Measurements from ENCODE around the gene WNT5B. TPM values are rescaled to one million over a fixed set of nuclear protein-coding genes. Genes with fewer than 3 reads are reported as not detected.

WNT5B gene
- polyA plus RNA-seq, 1 of the 3 experiments (the other 2 are of a cell fraction): 29.3 TPM

- H3K9ac ChIP-seq: no peak overlapping the region; the same call in 1 of the 2 replicates
- no peak overlapping the region for H2AFZ ChIP-seq (ENCODE audit: low read depth)
- no peaks in the 10 kb centered on the region for H3K27me3 ChIP-seq (ENCODE audit: insufficient read depth)
- ChIA-PET POLR2A (interaction anchor here (0.6 kb wide), 1 partner anchor 1241 kb away, joined by 3 read pairs; no protein-coding TSS in a partner anchor), CTCF (interaction anchor here (1.3 to 4.1 kb wide), 4 partner anchors 16 to 640 kb away, joined by 6 to 21 read pairs (median 11); partner anchors contain the start of genes RAD52 and WNT5B)
- peak overlapping the region; percentile 10 to 25; a peak in 1 of 4 replicates for H3K4me3 ChIP-seq (ENCODE audit: low read depth in 2 of 2, low read length in 1 of 2)
- peak overlapping the region in 1 of 2 experiments; percentile 38; a peak in 1 of 4 replicates for H3K27ac ChIP-seq (ENCODE audit: low read depth in 2 of 2, low read length in 1 of 2)
- peaks cover 46% of the 10 kb centered on the region for H4K20me1 ChIP-seq (ENCODE audit: insufficient read depth)
- no peaks in the 10 kb centered on the region for H3K9me3 ChIP-seq
- WGBS (ENCODE audit: low lambda C conversion rate): 83% methylated on average over 12 of the region's 12 CpGs
- peaks cover 92% of the 10 kb centered on the region for H3K79me2 ChIP-seq (ENCODE audit: insufficient read depth)
- peaks cover 24% of the 10 kb centered on the region for H3F3A ChIP-seq (replicated peaks; ENCODE audit: insufficient read depth)
- TF ChIP-seq EP300 (IDR thresholded peaks at IDR 0.05; ENCODE audit: borderline replicate concordance in 1 of 2, low read depth in 1 of 2, low read length in 1 of 2) (no peak), MAX (IDR thresholded peaks at IDR 0.05; ENCODE audit: low read depth) (no peak), PBX3 (IDR thresholded peaks at IDR 0.05) (peak; percentile 26; the same call in 1 of the 2 replicates), YY1 (IDR thresholded peaks at IDR 0.05; ENCODE audit: low read depth) (no peak), NFIC (IDR thresholded peaks at IDR 0.05; ENCODE audit: borderline replicate concordance) (no peak)
- H3K9me2 ChIP-seq: no peaks in the 10 kb centered on the region
- H3K4me2 ChIP-seq: peak overlapping the region; percentile 99
- peaks cover 10 to 14% of the 10 kb centered on the region in 2 experiments for H3K36me3 ChIP-seq (replicated peaks in 1 of 2; ENCODE audit: control insufficient read depth in 1 of 2, insufficient read depth in 2 of 2, low read length in 1 of 2)
- H3K4me1 ChIP-seq (ENCODE audit: control insufficient read depth in 1 of 2, insufficient read depth in 2 of 2, low read depth in 1 of 2, low read length in 1 of 2): peaks cover 31 to 32% of the 10 kb centered on the region in 2 experiments; a peak in 3 of 4 replicates
- DNase-seq: no peak
Observed at GRCh38 chr12:1590221-1590979, 38.6 kb upstream of the WNT5B start.

GRCh38 chr12:1591034-1591433 is 38.0 kb upstream of the WNT5B start:
- H3K9me2 ChIP-seq: no peaks in the 10 kb centered on the region
- peak overlapping the region in 1 of 2 experiments; percentile 38; a peak in 2 of 4 replicates for H3K27ac ChIP-seq (ENCODE audit: low read depth in 2 of 2, low read length in 1 of 2)
- ChIA-PET CTCF (interaction anchor here (0.6 to 4.2 kb wide), 6 partner anchors 8 to 1628 kb away, joined by 3 to 38 read pairs (median 11); partner anchors contain the start of genes RAD52 and WNT5B), POLR2A (interaction anchor here (3.1 kb wide), 1 partner anchor 39 kb away, joined by 11 read pairs; the partner anchor contains the start of gene WNT5B)
- peaks cover 24% of the 10 kb centered on the region for H3F3A ChIP-seq (replicated peaks; ENCODE audit: insufficient read depth)
- peak overlapping the region; percentile 25 to 80; a peak in 2 of 4 replicates for H3K4me3 ChIP-seq (ENCODE audit: low read depth in 2 of 2, low read length in 1 of 2)
- peaks cover 92% of the 10 kb centered on the region for H3K79me2 ChIP-seq (ENCODE audit: insufficient read depth)
- H3K36me3 ChIP-seq (replicated peaks in 1 of 2; ENCODE audit: control insufficient read depth in 1 of 2, insufficient read depth in 2 of 2, low read length in 1 of 2): peaks cover 10 to 14% of the 10 kb centered on the region in 2 experiments
- peaks cover 42% of the 10 kb centered on the region for H4K20me1 ChIP-seq (ENCODE audit: insufficient read depth)
- no peaks in the 10 kb centered on the region for H3K27me3 ChIP-seq (ENCODE audit: insufficient read depth)
- no peak overlapping the region for H2AFZ ChIP-seq (ENCODE audit: low read depth)
- TF ChIP-seq RCOR1 (IDR thresholded peaks at IDR 0.05; ENCODE audit: low read length) (no peak), MXI1 (IDR thresholded peaks at IDR 0.05; ENCODE audit: low read depth, low read length) (no peak), TEAD4 (IDR thresholded peaks at IDR 0.05; ENCODE audit: borderline replicate concordance, insufficient read depth) (no peak), SMC3 (IDR thresholded peaks at IDR 0.05; ENCODE audit: low read depth, low read length) (no peak), EZH2phosphoT487 (IDR thresholded peaks at IDR 0.05; ENCODE audit: borderline replicate concordance, low read depth) (no peak), EP300 (IDR thresholded peaks at IDR 0.05; ENCODE audit: borderline replicate concordance in 1 of 2, low read depth in 1 of 2, low read length in 1 of 2) (no peak), POLR2AphosphoS5 (IDR thresholded peaks at IDR 0.05; ENCODE audit: low read depth, low read length) (no peak), CTCF (IDR thresholded peaks at IDR 0.05) (no peak), YY1 (IDR thresholded peaks at IDR 0.05; ENCODE audit: low read depth) (no peak), MAX (IDR thresholded peaks at IDR 0.05; ENCODE audit: low read depth) (no peak), GABPA (IDR thresholded peaks at IDR 0.05; ENCODE audit: low read depth) (no peak), FOXM1 (IDR thresholded peaks at IDR 0.05; ENCODE audit: low read depth) (no peak), USF2 (IDR thresholded peaks at IDR 0.05; ENCODE audit: borderline replicate concordance, low read depth, low read length) (no peak), TCF12 (IDR thresholded peaks at IDR 0.05) (no peak), TAF1 (IDR thresholded peaks at IDR 0.05; ENCODE audit: borderline replicate concordance, low read depth, low read length) (no peak)
- peak overlapping the region; percentile 99 for H3K4me2 ChIP-seq
- H3K9me3 ChIP-seq: no peaks in the 10 kb centered on the region
- H3K9ac ChIP-seq: peak overlapping the region; percentile 61; the same call in 1 of the 2 replicates
- no peak for DNase-seq
- peaks cover 30 to 33% of the 10 kb centered on the region in 2 experiments for H3K4me1 ChIP-seq (ENCODE audit: control insufficient read depth in 1 of 2, insufficient read depth in 2 of 2, low read depth in 1 of 2, low read length in 1 of 2)
- 53% methylated on average over 3 of the region's 3 CpGs for WGBS (ENCODE audit: low lambda C conversion rate)

Data from SK-N-SH (cell line).